MCF 10A (cell line): ENCODE measurements around the gene SRRM2. TPM values are rescaled to one million over a fixed set of nuclear protein-coding genes. Genes with fewer than 3 reads are reported as not detected.

Source experiments
- BruUV-seq: library from RNA; stranded (reverse); fragments of 400-500 nt; replicated peaks from 2 replicates; lab custom pipeline; 2021; lab: Mats Ljungman, UMichigan
- CTCF ChIA-PET: fragments of 300-600 bp; sonication (Branson Sonifier 250); formaldehyde crosslinking; extraction: SDS; loops from one replicate; lab custom pipeline; 2021; ENCODE audit warnings: antibody characterized with exemption, inconsistent platforms; lab: Yijun Ruan, JAX
- POLR2A ChIA-PET: fragments of 300-600, 350-650 bp; sonication (Branson Sonifier 250); formaldehyde crosslinking; extraction: SDS; loops from one replicate; lab custom pipeline; 2020; ENCODE audit warnings: antibody characterized with exemption, inconsistent platforms; lab: Yijun Ruan, JAX
- DNase-seq: peaks from one replicate; pipeline ENCODE4 v3.0.0-alpha.2; 2018; ENCODE audit not compliant: unreplicated experiment
- H3K27ac Mint-ChIP-seq: one replicate; pipeline ENCODE4 v1.8.0; 2022; ENCODE audit warnings: mild to moderate bottlenecking, low read depth, mixed read lengths; ENCODE audit not compliant: unreplicated experiment
- H3K27me3 Mint-ChIP-seq: one replicate; pipeline ENCODE4 v1.8.0; 2022; ENCODE audit warnings: mixed read lengths; ENCODE audit not compliant: insufficient read depth, unreplicated experiment
- H3K36me3 Mint-ChIP-seq: one replicate; pipeline ENCODE4 v1.8.0; 2022; ENCODE audit warnings: mild to moderate bottlenecking, moderate library complexity, mixed read lengths; ENCODE audit not compliant: insufficient read depth, unreplicated experiment
- H3K4me1 Mint-ChIP-seq: one replicate; pipeline ENCODE4 v1.8.0; 2022; ENCODE audit warnings: mixed read lengths; ENCODE audit not compliant: insufficient read depth, unreplicated experiment
- H3K4me3 Mint-ChIP-seq: one replicate; pipeline ENCODE4 v1.8.0; 2022; ENCODE audit warnings: mild to moderate bottlenecking, moderate library complexity, mixed read lengths; ENCODE audit not compliant: unreplicated experiment
- H3K9me3 Mint-ChIP-seq: one replicate; pipeline ENCODE4 v1.8.0; 2022; ENCODE audit warnings: mixed read lengths; ENCODE audit not compliant: unreplicated experiment
- intact Hi-C: fragments of 100-400 bp; cut with micrococcal nuclease; formaldehyde crosslinking; loops from 2 replicates; pipeline ENCODE4 v1.14.1; 2022
- total RNA-seq: library from RNA; stranded (reverse); gene quantifications from 2 replicates; pipeline ENCODE4 v1.2.3, GENCODE V29; 2022
- TF ChIP-seq, protein P1 (sequence below): fragments of 200-600 bp; IDR thresholded peaks from one replicate; pipeline ENCODE4 v1.8.0; 2022; ENCODE audit warnings: antibody characterized with exemption, mild to moderate bottlenecking; ENCODE audit not compliant: unreplicated experiment

SRRM2 gene
- total RNA-seq, 1 experiment from 2014 or later, result 779 TPM

DNA sequence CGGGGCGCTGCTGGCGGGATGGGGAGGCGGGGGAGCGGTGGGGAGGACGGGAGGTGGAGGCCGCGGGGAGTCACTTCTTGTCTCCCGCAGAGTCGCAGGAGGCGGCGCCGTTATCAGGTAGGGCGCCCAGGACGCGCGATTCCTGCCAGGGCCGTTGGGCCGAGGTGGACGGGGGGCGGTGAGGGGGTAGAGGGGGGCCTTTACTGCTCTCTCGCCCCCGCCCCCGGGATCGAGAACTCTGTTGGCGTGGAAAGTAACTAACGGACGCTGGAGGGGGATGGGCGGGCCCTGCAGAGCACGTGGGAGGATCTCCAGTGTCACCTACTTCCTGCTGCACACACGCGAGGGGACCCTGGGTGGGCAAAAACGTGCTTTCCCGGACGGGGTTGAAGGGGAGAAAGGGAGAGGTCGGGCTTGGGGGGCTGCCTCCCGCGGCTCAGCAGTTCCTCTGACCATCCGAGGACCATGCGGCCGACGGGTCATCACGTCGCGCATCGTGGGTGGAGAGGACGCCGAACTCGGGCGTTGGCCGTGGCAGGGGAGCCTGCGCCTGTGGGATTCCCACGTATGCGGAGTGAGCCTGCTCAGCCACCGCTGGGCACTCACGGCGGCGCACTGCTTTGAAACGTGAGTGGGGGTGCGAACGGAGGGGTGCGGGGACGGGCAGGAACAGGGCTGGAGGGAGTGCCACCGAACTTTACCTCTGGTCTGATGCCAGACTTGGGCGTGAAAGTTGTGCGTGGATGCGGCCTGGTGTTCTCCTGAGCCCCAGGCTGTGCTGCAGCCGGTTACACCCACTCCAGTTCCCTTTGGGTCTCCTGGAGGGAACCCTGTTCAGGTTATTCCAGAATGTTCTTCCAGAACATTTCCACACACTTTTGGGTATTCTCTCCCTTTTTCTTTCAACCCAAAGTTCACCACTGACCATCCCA is 65.2 kb downstream of the SRRM2 start:
- BruUV-seq, result no TSS peak
- intact Hi-C loops, result loop anchor here (2.0 kb wide), 1 partner anchor 51 kb away; no protein-coding TSS in a partner anchor
- H3K27me3 Mint-ChIP-seq, result no peaks in the 10 kb centered on the region
- ChIA-PET POLR2A (no interaction called here), CTCF (no interaction called here)
- H3K36me3 Mint-ChIP-seq, result peaks cover 5% of the 10 kb centered on the region
- no peaks in the 10 kb centered on the region for H3K9me3 Mint-ChIP-seq
- peak overlapping the region; percentile 64 for H3K4me3 Mint-ChIP-seq
- TF ChIP-seq, protein P1, sequence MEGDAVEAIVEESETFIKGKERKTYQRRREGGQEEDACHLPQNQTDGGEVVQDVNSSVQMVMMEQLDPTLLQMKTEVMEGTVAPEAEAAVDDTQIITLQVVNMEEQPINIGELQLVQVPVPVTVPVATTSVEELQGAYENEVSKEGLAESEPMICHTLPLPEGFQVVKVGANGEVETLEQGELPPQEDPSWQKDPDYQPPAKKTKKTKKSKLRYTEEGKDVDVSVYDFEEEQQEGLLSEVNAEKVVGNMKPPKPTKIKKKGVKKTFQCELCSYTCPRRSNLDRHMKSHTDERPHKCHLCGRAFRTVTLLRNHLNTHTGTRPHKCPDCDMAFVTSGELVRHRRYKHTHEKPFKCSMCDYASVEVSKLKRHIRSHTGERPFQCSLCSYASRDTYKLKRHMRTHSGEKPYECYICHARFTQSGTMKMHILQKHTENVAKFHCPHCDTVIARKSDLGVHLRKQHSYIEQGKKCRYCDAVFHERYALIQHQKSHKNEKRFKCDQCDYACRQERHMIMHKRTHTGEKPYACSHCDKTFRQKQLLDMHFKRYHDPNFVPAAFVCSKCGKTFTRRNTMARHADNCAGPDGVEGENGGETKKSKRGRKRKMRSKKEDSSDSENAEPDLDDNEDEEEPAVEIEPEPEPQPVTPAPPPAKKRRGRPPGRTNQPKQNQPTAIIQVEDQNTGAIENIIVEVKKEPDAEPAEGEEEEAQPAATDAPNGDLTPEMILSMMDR, result no peak
- peak overlapping the region; percentile 35 for H3K27ac Mint-ChIP-seq
- H3K4me1 Mint-ChIP-seq, result no peaks in the 10 kb centered on the region
- DNase-seq, result no peak

GRCh38 chr16:2818272-2818876 is 65.9 kb downstream of the SRRM2 start:
- ChIA-PET POLR2A (no interaction called here), CTCF (no interaction called here)
- Mint-ChIP-seq H3K4me1 (no peaks in the 10 kb centered on the region), H3K4me3 (peak overlapping the region; percentile 64), H3K27ac (peak overlapping the region; percentile 35), H3K36me3 (peaks cover 5% of the 10 kb centered on the region), H3K27me3 (no peaks in the 10 kb centered on the region), H3K9me3 (no peaks in the 10 kb centered on the region)
- TF ChIP-seq, protein P1, result no peak
- intact Hi-C loops, result no loop called here
- BruUV-seq, result no TSS peak
- no peak for DNase-seq

DNA sequence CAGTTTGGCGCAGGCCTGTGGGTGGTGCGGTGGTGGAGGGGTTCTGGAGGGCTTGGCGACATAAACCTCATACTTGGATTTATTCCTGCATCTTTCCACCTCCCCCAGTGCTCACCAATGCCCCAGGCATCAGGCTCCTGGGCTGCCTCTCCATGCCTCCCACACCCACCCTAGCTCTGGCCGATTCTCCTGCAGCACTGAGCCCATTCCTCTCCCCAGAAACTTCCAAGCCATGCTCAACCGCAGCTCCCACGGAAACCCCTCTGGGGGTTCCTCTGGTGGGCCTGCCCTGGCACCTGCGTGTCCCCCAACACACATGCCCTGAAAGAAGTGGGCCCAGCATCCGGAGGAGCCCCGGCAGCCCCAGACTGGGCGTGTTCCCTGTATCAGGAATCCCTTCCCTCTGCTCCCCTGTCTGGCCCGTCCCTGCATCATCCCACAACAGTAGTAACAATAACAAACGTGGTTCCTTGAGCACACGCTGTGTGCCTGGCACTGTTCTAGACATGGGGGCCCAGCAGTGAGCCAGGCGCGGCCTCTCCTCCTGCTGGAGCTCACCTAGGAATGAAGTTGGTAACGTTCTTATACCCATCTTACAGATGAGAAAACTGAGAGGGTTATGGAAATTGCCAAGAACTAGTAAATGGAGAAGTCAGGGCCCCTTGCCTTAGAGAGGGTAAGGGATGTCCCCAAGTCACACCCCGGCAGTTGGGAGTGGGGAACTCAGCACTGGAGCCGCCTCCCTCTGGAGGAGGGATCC is 66.9 kb downstream of the SRRM2 start:
- intact Hi-C loops, result no loop called here
- no peaks in the 10 kb centered on the region for H3K4me1 Mint-ChIP-seq
- peaks cover 5% of the 10 kb centered on the region for H3K36me3 Mint-ChIP-seq
- no peaks in the 10 kb centered on the region for H3K9me3 Mint-ChIP-seq
- TF ChIP-seq, protein P1, result no peak
- no peak overlapping the region for H3K27ac Mint-ChIP-seq
- ChIA-PET CTCF (no interaction called here), POLR2A (no interaction called here)
- BruUV-seq, result no TSS peak
- H3K4me3 Mint-ChIP-seq, result no peak overlapping the region
- DNase-seq, result no peak
- H3K27me3 Mint-ChIP-seq, result no peaks in the 10 kb centered on the region
